GM18858 (cell line): ENCODE data around the gene ICE2.

ENCODE experiments used
- ATAC-seq: cut with Tn5 transposase; IDR thresholded peaks from one replicate; pipeline ENCODE4 v1.9.1; 2021; ENCODE audit not compliant: unreplicated experiment

ICE2 gene

GRCh38 chr15:60494108-60494507 is 15.2 kb upstream of the ICE2 start:
- ATAC-seq: no peak

GRCh38 chr15:60493166-60493565 is 14.2 kb upstream of the ICE2 start:
- no peak for ATAC-seq

GRCh38 chr15:60486742-60487141 is 7.8 kb upstream of the ICE2 start:
- ATAC-seq: no peak

- ATAC-seq: no peak
Observed at GRCh38 chr15:60485365-60486055, 6.6 kb upstream of the ICE2 start.

- no peak for ATAC-seq
Observed at GRCh38 chr15:60483042-60483441, 4.1 kb upstream of the ICE2 start.

- ATAC-seq: no peak
Observed at GRCh38 chr15:60480888-60481287, 1.9 kb upstream of the ICE2 start.

GRCh38 chr15:60480149-60480548 is 1.2 kb upstream of the ICE2 start:
- no peak for ATAC-seq

- ATAC-seq: peak; percentile 1
Observed at GRCh38 chr15:60479361-60480110, 594 bp upstream of the ICE2 start.

GRCh38 chr15:60477916-60478565 is 901 bp downstream of the ICE2 start:
- ATAC-seq: no peak

GRCh38 chr15:60477164-60477563 is 1.8 kb downstream of the ICE2 start:
- no peak for ATAC-seq

GRCh38 chr15:60476713-60477112 is 2.2 kb downstream of the ICE2 start:
- no peak for ATAC-seq

GRCh38 chr15:60473135-60473534 is 5.8 kb downstream of the ICE2 start:
- ATAC-seq: no peak

GRCh38 chr15:60471314-60471713 is 7.6 kb downstream of the ICE2 start:
- ATAC-seq: no peak

- no peak for ATAC-seq
Observed at GRCh38 chr15:60469893-60470641, 8.9 kb downstream of the ICE2 start.

GRCh38 chr15:60464836-60465630 is 13.9 kb downstream of the ICE2 start:
- ATAC-seq: no peak

GRCh38 chr15:60462027-60462426 is 16.9 kb downstream of the ICE2 start:
- no peak for ATAC-seq

- ATAC-seq: no peak
Observed at GRCh38 chr15:60460931-60461330, 18.0 kb downstream of the ICE2 start.

GRCh38 chr15:60458721-60459120 is 20.2 kb downstream of the ICE2 start:
- ATAC-seq: no peak

- ATAC-seq: no peak
Observed at GRCh38 chr15:60457985-60458384, 21.0 kb downstream of the ICE2 start.

- no peak for ATAC-seq
Observed at GRCh38 chr15:60454824-60455223, 24.1 kb downstream of the ICE2 start.
